Spleen (tissue), 11 donors: ENCODE results near the gene MBD2. TPM values are rescaled to one million over a fixed set of nuclear protein-coding genes. Genes with fewer than 3 reads are reported as not detected.

Experiments used
- DNase-seq: peaks from one replicate; pipeline ENCODE4 v3.0.0-alpha.2; 2020
- H3K27ac ChIP-seq, 8 donors: fragments of 200-600 bp; sonication (generic) in 7 of 8; 1 replicate in 4 of 8; 2 replicates in 4 of 8; pipeline versions ENCODE4 v1.5.0 to v1.8.0; 2016 to 2021; ENCODE audit warnings: inconsistent platforms in 4 of 8, mild to moderate bottlenecking in 4 of 8, moderate library complexity in 1 of 8
- H3K27me3 ChIP-seq, 7 donors: fragments of 200-600 bp; sonication (generic) in 6 of 7; replicated peaks in 1 of 7; 1 replicate in 4 of 7; 2 replicates in 3 of 7; pipeline versions ENCODE4 v1.5.0 to v1.8.0; 2016 to 2021; ENCODE audit warnings: inconsistent platforms in 3 of 7, mild to moderate bottlenecking in 1 of 7
- H3K36me3 ChIP-seq, 6 donors: fragments of 200-600 bp; sonication (generic) in 5 of 6; 1 replicate in 4 of 6; 2 replicates in 2 of 6; pipeline versions ENCODE4 v1.5.0 to v1.8.0; 2016 to 2021; ENCODE audit warnings: inconsistent platforms in 2 of 6
- H3K4me1 ChIP-seq, 6 donors: fragments of 200-600 bp; sonication (generic) in 5 of 6; 1 replicate in 3 of 6; 2 replicates in 3 of 6; pipeline versions ENCODE4 v1.5.0 to v1.8.0; 2016 to 2021; ENCODE audit warnings: inconsistent platforms in 3 of 6
- H3K4me3 ChIP-seq, 8 donors: fragments of 200-600 bp; sonication (generic) in 7 of 8; 1 replicate in 4 of 8; 2 replicates in 4 of 8; pipeline versions ENCODE4 v1.5.0 to v1.8.0; 2016 to 2021; ENCODE audit warnings: inconsistent platforms in 4 of 8, mild to moderate bottlenecking in 4 of 8, moderate library complexity in 2 of 8
- H3K9me3 ChIP-seq, 8 donors: fragments of 200-600 bp; sonication (generic) in 7 of 8; 1 replicate in 4 of 8; 2 replicates in 4 of 8; pipeline versions ENCODE4 v1.5.0 to v1.8.0; 2016 to 2021; ENCODE audit warnings: inconsistent platforms in 4 of 8
- CTCF ChIP-seq, 11 experiments: fragments of 200-600 bp in 7 of 11; fragments of 450-650 bp in 4 of 11; sonication (generic) in 4 of 11; IDR thresholded peaks in 8 of 11; conservative IDR thresholded peaks in 3 of 11; 1 replicate in 7 of 11; 2 replicates in 4 of 11; pipeline versions ENCODE4 v1.4.0 to v1.8.0; 2016 to 2021; ENCODE audit warnings: antibody characterized with exemption in 11 of 11, inconsistent platforms in 4 of 11, mild to moderate bottlenecking in 1 of 11
- POLR2A ChIP-seq, 3 donors: fragments of 450-650 bp; IDR thresholded peaks; one replicate each; pipeline ENCODE4 v1.5.1; 2017; ENCODE audit warnings: antibody characterized with exemption in 3 of 3, mild to moderate bottlenecking in 1 of 3
- POLR2AphosphoS5 ChIP-seq, 3 donors: sonication (generic); formaldehyde crosslinking; IDR thresholded peaks; one replicate each; pipeline ENCODE4 v1.5.1; 2017; ENCODE audit warnings: antibody characterized with exemption in 3 of 3
- WGBS, 5 donors: extraction: QIAGEN DNeasy Blood & Tissue Kit in 3 of 5; methylation state at CpG; one replicate each; pipeline versions ENCODE4 v1.1.5 to v1.1.7; 2013 to 2018; 5-methylcytosine and 5-hydroxymethylcytosine counted together
- intact Hi-C: fragments of 100-400 bp; cut with DNase I; formaldehyde crosslinking; loops from one replicate; pipeline ENCODE4 v1.15.0; 2023; ENCODE audit warnings: low total_unique reads
- polyA plus RNA-seq, 3 donors: library from polyadenylated mRNA; stranded (reverse); fragments of 200-250 nt; gene quantifications; one replicate each; pipeline ENCODE4 v1.2.1, GENCODE V29; 2013
- total RNA-seq, 7 donors: library from RNA; depleted of rRNA in 3 of 7; stranded (reverse); fragments of >200 nt in 3 of 7; fragmentation: NEBNext Ultra II Directional in 4 of 7; extraction: Animal tissue kit (Norgen Biotek cat#: 25700) in 4 of 7; gene quantifications; one replicate each; pipeline versions ENCODE4 v1.1.0 to v1.2.1, GENCODE V29; 2016 to 2021
- donor health status: healthy with polysubstance abuse.
- donor health status: DM: no; HTN: no; CAD: no; lungs with moderate emphysema.
- donor health status: DM: no; HTN: no; CAD: no.
- donor health status: Bipolar disorder and iron deficiency.
- donor health status: healthy.
- donor health status: DM: no; HTN: no; CAD: no.
- donor health status: DM: yes; HTN: yes; CAD: no.

MBD2 gene
- total and polyA plus RNA-seq, 10 donors, result 40.7 to 119 (median 54.9) TPM

DNA sequence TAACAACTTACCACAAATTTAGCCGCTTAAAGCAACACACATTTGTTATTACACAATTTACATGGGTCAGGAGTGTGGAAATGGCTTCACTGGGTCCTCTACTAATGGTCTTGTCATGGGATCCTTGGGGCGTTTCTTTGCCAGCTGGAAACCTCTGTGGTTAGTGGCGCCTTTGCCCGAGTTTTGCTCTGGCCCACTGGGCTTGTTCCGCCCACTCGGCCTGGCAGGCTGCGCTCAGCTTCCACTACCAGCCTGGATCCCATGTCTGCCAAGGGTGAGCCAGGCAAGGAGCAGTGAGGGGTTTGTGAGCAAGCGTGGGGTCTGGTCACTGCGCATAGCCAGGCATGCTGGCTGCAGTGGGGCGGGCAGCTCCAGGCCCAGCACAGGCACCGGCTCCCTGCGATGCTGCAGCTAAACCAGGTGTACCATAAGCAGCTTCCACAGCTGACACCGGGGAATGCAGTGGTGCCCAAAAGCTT, 16.2 kb upstream of the MBD2 start:
- no peaks in the 10 kb centered on the region for H3K9me3 ChIP-seq
- peak overlapping the region in 5 of 8 donors; percentile 3 to 79 (median 77) for H3K27ac ChIP-seq
- H3K4me1 ChIP-seq, result peaks cover 0 to 32% (median 20%) of the 10 kb centered on the region in 6 donors
- TF ChIP-seq POLR2AphosphoS5 (IDR thresholded peaks at IDR 0.05), result peak in 1 of 3 donors; percentile 34
- TF ChIP-seq CTCF (IDR thresholded peaks at IDR 0.05 in 8 of 11, conservative IDR thresholded peaks at IDR 0.05 in 3 of 11), result no peak
- TF ChIP-seq POLR2A (IDR thresholded peaks at IDR 0.05), result no peak
- intact Hi-C loops, result no loop called here
- no peak overlapping the region for H3K4me3 ChIP-seq
- 66 to 87% (median 69%) methylated on average over 7 to 13 of the region's 13 CpGs for WGBS, 5 donors
- H3K27me3 ChIP-seq, result no peaks in the 10 kb centered on the region
- H3K36me3 ChIP-seq, result no peaks in the 10 kb centered on the region
- no peak for DNase-seq

GRCh38 chr18:54239601-54240000, 15.1 kb upstream of the MBD2 start:
- no peaks in the 10 kb centered on the region for H3K27me3 ChIP-seq
- H3K9me3 ChIP-seq, result no peaks in the 10 kb centered on the region
- H3K36me3 ChIP-seq, result no peaks in the 10 kb centered on the region
- intact Hi-C loops, result no loop called here
- peak overlapping the region in 5 of 8 donors; percentile 22 to 79 (median 77) for H3K27ac ChIP-seq
- WGBS, 5 donors, result 14 to 24% (median 16%) methylated on average over 2 of the region's 2 CpGs
- H3K4me1 ChIP-seq, result peaks cover 0 to 32% (median 20%) of the 10 kb centered on the region in 6 donors
- H3K4me3 ChIP-seq, result no peak overlapping the region
- DNase-seq, result no peak
- TF ChIP-seq POLR2AphosphoS5 (IDR thresholded peaks at IDR 0.05) (no peak), POLR2A (IDR thresholded peaks at IDR 0.05) (no peak), CTCF (IDR thresholded peaks at IDR 0.05 in 8 of 11, conservative IDR thresholded peaks at IDR 0.05 in 3 of 11) (no peak)

DNA sequence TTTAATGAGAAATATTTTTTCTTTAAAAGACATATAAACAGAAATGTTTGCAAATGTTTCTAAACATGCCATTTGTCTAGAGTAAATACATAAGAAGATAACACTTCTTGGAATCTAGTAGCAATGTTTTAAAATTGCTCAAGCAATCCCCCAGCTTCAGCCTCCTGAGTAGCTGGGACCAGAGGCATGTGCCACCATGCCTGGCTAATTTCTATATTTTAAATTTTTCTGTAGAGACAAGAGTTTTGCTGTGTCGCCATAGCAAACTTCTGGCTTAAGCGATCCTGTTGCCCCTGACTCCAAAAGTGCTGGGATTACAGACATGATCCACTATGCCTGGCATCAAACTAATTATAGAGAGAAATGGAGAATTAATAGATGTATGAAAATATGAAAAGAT, 14.6 kb upstream of the MBD2 start:
- Histone ChIP-seq H3K4me3 (no peak overlapping the region), H3K4me1 (peaks cover 0 to 32% (median 20%) of the 10 kb centered on the region in 6 donors), H3K9me3 (no peaks in the 10 kb centered on the region), H3K36me3 (no peaks in the 10 kb centered on the region), H3K27me3 (no peaks in the 10 kb centered on the region), H3K27ac (peak overlapping the region in 6 of 8 donors; percentile 16 to 79 (median 68))
- 65 to 80% (median 75%) methylated on average over 2 of the region's 2 CpGs for WGBS, 5 donors
- DNase-seq, result no peak
- TF ChIP-seq POLR2A (IDR thresholded peaks at IDR 0.05) (no peak), CTCF (IDR thresholded peaks at IDR 0.05 in 8 of 11, conservative IDR thresholded peaks at IDR 0.05 in 3 of 11) (no peak), POLR2AphosphoS5 (IDR thresholded peaks at IDR 0.05) (no peak)
- intact Hi-C loops, result no loop called here

DNA sequence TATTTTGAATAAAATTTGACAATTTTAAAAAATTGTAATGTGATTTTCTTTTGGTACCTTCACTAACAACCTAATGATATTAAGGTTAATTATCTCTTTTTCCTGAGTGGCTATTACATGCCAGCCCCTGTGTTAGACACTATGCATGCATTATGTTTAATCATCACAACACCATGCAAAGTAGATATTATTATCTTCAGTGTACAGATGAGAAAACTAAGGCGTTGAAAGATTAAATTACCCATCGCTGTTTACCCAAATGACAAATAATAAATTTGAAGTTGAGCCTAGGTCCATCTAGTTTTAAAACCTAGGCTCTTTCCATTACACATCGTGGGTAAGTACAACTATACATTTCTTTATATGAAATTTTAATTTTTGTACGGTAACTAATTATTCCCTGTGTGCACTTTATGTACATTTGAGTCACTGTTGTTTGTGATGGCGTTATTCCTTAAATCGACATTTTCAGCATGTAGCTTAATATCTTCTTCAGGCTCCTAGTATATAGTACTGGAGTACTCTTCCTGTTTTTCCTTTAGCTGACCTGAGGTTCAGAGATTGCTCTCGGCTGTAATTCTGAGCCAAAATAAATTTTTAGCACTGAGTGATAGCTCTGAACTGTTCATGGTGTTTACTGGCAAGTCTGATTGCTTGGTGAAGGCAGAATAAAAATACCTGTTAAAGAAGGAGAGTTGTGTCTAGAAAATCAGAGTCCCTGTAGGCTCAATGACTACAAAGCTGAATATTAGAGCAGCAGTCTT, 13.9 kb upstream of the MBD2 start:
- Histone ChIP-seq H3K36me3 (no peaks in the 10 kb centered on the region), H3K4me3 (no peak overlapping the region), H3K27ac (peak overlapping the region in 5 of 8 donors; percentile 16 to 79 (median 77)), H3K4me1 (peaks cover 0 to 32% (median 20%) of the 10 kb centered on the region in 6 donors), H3K9me3 (no peaks in the 10 kb centered on the region), H3K27me3 (no peaks in the 10 kb centered on the region)
- TF ChIP-seq CTCF (IDR thresholded peaks at IDR 0.05 in 8 of 11, conservative IDR thresholded peaks at IDR 0.05 in 3 of 11), result no peak
- no peak for TF ChIP-seq POLR2A (IDR thresholded peaks at IDR 0.05)
- TF ChIP-seq POLR2AphosphoS5 (IDR thresholded peaks at IDR 0.05), result no peak
- intact Hi-C loops, result no loop called here
- DNase-seq, result no peak
- WGBS, 5 donors, result 76 to 87% (median 79%) methylated on average over 7 of the region's 7 CpGs
